AG08395 (cell line): ENCODE results near the gene PKNOX2.

Experiments
- DNase-seq: peaks from one replicate; pipeline ENCODE4 v3.0.0; 2012; ENCODE audit warnings: mixed read lengths, low spot score

The PKNOX2 gene

GRCh38 chr11:125364121-125364826 is 199.7 kb downstream of the PKNOX2 start:
- peak; percentile 35 for DNase-seq

- no peak for DNase-seq
These were observed 200.8 kb downstream of the PKNOX2 start for GRCh38 chr11:125365196-125365931.

- DNase-seq, result no peak
These were observed 203.2 kb downstream of the PKNOX2 start for GRCh38 chr11:125367710-125368109.

- DNase-seq, result no peak
These were observed 204.2 kb downstream of the PKNOX2 start for GRCh38 chr11:125368757-125369156.

GRCh38 chr11:125369808-125370207 is 205.3 kb downstream of the PKNOX2 start:
- no peak for DNase-seq

- DNase-seq, result no peak
These were observed 206.2 kb downstream of the PKNOX2 start for GRCh38 chr11:125370561-125371389.

- DNase-seq, result no peak
These were observed 206.9 kb downstream of the PKNOX2 start for GRCh38 chr11:125371431-125371935.

GRCh38 chr11:125372088-125372487 is 207.5 kb downstream of the PKNOX2 start:
- no peak for DNase-seq

GRCh38 chr11:125372911-125373310 is 208.4 kb downstream of the PKNOX2 start:
- DNase-seq, result no peak

- no peak for DNase-seq
These were observed 209.2 kb downstream of the PKNOX2 start for GRCh38 chr11:125373426-125374391.

GRCh38 chr11:125374398-125374797 is 209.8 kb downstream of the PKNOX2 start:
- DNase-seq, result no peak

- DNase-seq, result no peak
These were observed 210.6 kb downstream of the PKNOX2 start for GRCh38 chr11:125375146-125375545.

- no peak for DNase-seq
These were observed 211.6 kb downstream of the PKNOX2 start for GRCh38 chr11:125376117-125376516.

- DNase-seq, result no peak
These were observed 212.3 kb downstream of the PKNOX2 start for GRCh38 chr11:125376856-125377255.

- no peak for DNase-seq
These were observed 213.5 kb downstream of the PKNOX2 start for GRCh38 chr11:125378083-125378482.

- no peak for DNase-seq
These were observed 214.0 kb downstream of the PKNOX2 start for GRCh38 chr11:125378571-125378970.

GRCh38 chr11:125379565-125379964 is 215.0 kb downstream of the PKNOX2 start:
- no peak for DNase-seq

GRCh38 chr11:125379981-125380380 is 215.4 kb downstream of the PKNOX2 start:
- DNase-seq, result no peak

- DNase-seq, result no peak
These were observed 216.3 kb downstream of the PKNOX2 start for GRCh38 chr11:125380756-125381445.

- no peak for DNase-seq
These were observed 217.0 kb downstream of the PKNOX2 start for GRCh38 chr11:125381499-125382044.
